LNCaP clone FGC (cell line): ENCODE measurements around the gene SBF2.
"Not testable (repeated sequence)": the region's sequence is repeated elsewhere in the genome, so short reads cannot be mapped to it uniquely, and the experiment has no call there.

Source experiments
- DNase-seq: peaks from one replicate; pipeline ENCODE4 v3.0.0-alpha.2; 2011; ENCODE audit warnings: low read depth
- H3K4me3 ChIP-seq: 2 replicates; pipeline ENCODE4 v1.5.1; 2011; ENCODE audit warnings: mild to moderate bottlenecking, low read depth, low read length, control low read depth
- CTCF ChIP-seq: IDR thresholded peaks from 2 replicates; pipeline ENCODE4 v1.5.1; 2012; ENCODE audit warnings: mild to moderate bottlenecking; ENCODE audit not compliant: control insufficient read depth, insufficient read depth; ENCODE audit errors: extremely low read depth

Gene SBF2

GRCh38 chr11:10041332-10041731, 252.7 kb downstream of the SBF2 start:
- no peak for DNase-seq
- TF ChIP-seq CTCF, result no peak
- H3K4me3 ChIP-seq, result no peak overlapping the region

- no peak for TF ChIP-seq CTCF
- H3K4me3 ChIP-seq, result no peak overlapping the region
- DNase-seq, result no peak
These were observed 255.3 kb downstream of the SBF2 start for GRCh38 chr11:10038521-10039302.

GRCh38 chr11:10035932-10036331, 258.1 kb downstream of the SBF2 start:
- not testable (repeated sequence) for DNase-seq, H3K4me3 ChIP-seq

- TF ChIP-seq CTCF, result no peak
- H3K4me3 ChIP-seq, result no peak overlapping the region
- DNase-seq, result no peak
These were observed 261.1 kb downstream of the SBF2 start for GRCh38 chr11:10032935-10033334.

- no peak overlapping the region for H3K4me3 ChIP-seq
- no peak for DNase-seq
- TF ChIP-seq CTCF, result no peak
These were observed 263.9 kb downstream of the SBF2 start for GRCh38 chr11:10030122-10030490.

- DNase-seq, result no peak
- TF ChIP-seq CTCF, result no peak
- no peak overlapping the region for H3K4me3 ChIP-seq
These were observed 264.5 kb downstream of the SBF2 start for GRCh38 chr11:10029386-10030121.

- no peak for TF ChIP-seq CTCF
- DNase-seq, result no peak
These were observed 267.5 kb downstream of the SBF2 start for GRCh38 chr11:10026514-10026913.

More at GRCh38 chr11:10026514-10026913, 267.5 kb downstream of the SBF2 start:
- H3K4me3 ChIP-seq, result no peak overlapping the region
